Endothelial cell of umbilical vein (primary cell): ENCODE measurements around the gene AIF1. TPM values are rescaled to one million over a fixed set of nuclear protein-coding genes. Genes with fewer than 3 reads are reported as not detected.

ENCODE experiments used
- BruUV-seq: library from RNA; stranded (reverse); fragments of 400-500 nt; replicated peaks from 2 replicates; lab custom pipeline; 2021; lab: Mats Ljungman, UMichigan
- CTCF ChIA-PET: fragments of 300-600, 350-600 bp; sonication (Branson Sonifier 250); formaldehyde crosslinking; loops from one replicate; lab custom pipeline; 2021; ENCODE audit warnings: antibody characterized with exemption, inconsistent platforms; lab: Charles Lee
- POLR2A ChIA-PET: fragments of 300-600, 350-600 bp; sonication (Branson Sonifier 250); formaldehyde crosslinking; loops from one replicate; lab custom pipeline; 2021; ENCODE audit warnings: antibody characterized with exemption, inconsistent platforms; lab: Charles Lee
- DNase-seq: peaks from one replicate; pipeline ENCODE4 v3.0.0-alpha.2; 2011; ENCODE audit warnings: low read depth, low spot score
- FAIRE-seq: peaks from 2 replicates; lab custom pipeline; 2011; peaks lifted over from hg19 to GRCh38; lab: Jason Lieb, UNC
- H2AFZ ChIP-seq: 2 replicates; pipeline ENCODE4 v1.6.0; 2012; ENCODE audit warnings: low read depth, low read length, control low read depth, inconsistent platforms
- H3K27ac ChIP-seq: 2 replicates; pipeline ENCODE4 v1.5.1; 2011; ENCODE audit warnings: low read depth, mild to moderate bottlenecking, control low read depth, low read length, moderate library complexity; ENCODE audit not compliant: insufficient read depth
- H3K27me3 ChIP-seq, 2 experiments: 2 replicates each; pipeline versions ENCODE4 v1.6.0 to v1.6.1; 2011; ENCODE audit warnings: low read length in 2 of 2, mixed read lengths in 1 of 2; ENCODE audit not compliant: control insufficient read depth in 2 of 2, insufficient read depth in 2 of 2
- H3K36me3 ChIP-seq, 2 experiments: 2 replicates in 1 of 2; 3 replicates in 1 of 2; pipeline ENCODE4 v1.5.1; 2011; ENCODE audit warnings: low read length in 2 of 2, mild to moderate bottlenecking in 1 of 2, moderate library complexity in 1 of 2; ENCODE audit not compliant: control insufficient read depth in 2 of 2, insufficient read depth in 2 of 2; ENCODE audit errors: extremely low read depth in 1 of 2
- H3K4me1 ChIP-seq: 3 replicates; pipeline ENCODE4 v1.5.1; 2011; ENCODE audit warnings: mild to moderate bottlenecking, low read length; ENCODE audit not compliant: control insufficient read depth, insufficient read depth; ENCODE audit errors: extremely low read depth
- H3K4me2 ChIP-seq: 2 replicates; pipeline ENCODE4 v1.6.1; 2011; ENCODE audit warnings: low read length, control low read depth, mixed read lengths; ENCODE audit not compliant: insufficient read depth
- H3K4me3 ChIP-seq, 3 experiments: fragments of 200-600 bp in 1 of 3; sonication (generic), shearing (Covaris generic) in 1 of 3; replicated peaks in 1 of 3; 2 replicates each; pipeline ENCODE4 v1.5.1; 2011 to 2016; ENCODE audit warnings: control low read depth in 3 of 3, low read length in 3 of 3, mild to moderate bottlenecking in 2 of 3, inconsistent platforms in 1 of 3, low read depth in 1 of 3, moderate library complexity in 1 of 3; ENCODE audit not compliant: insufficient read depth in 1 of 3
- H3K79me2 ChIP-seq: 2 replicates; pipeline ENCODE4 v1.6.0; 2012; ENCODE audit warnings: low read length, inconsistent platforms; ENCODE audit not compliant: control insufficient read depth, insufficient read depth
- H3K9ac ChIP-seq: replicated peaks from 2 replicates; pipeline ENCODE3; 2011; ENCODE audit warnings: low read length, control low read depth; ENCODE audit not compliant: insufficient read depth; ENCODE audit errors: extremely low read depth
- H3K9me1 ChIP-seq: replicated peaks from 3 replicates; pipeline ENCODE4 v1.6.0; 2011; ENCODE audit warnings: mild to moderate bottlenecking, low read length; ENCODE audit not compliant: control insufficient read depth, insufficient read depth; ENCODE audit errors: extremely low read depth
- H3K9me3 ChIP-seq: replicated peaks from 2 replicates; pipeline ENCODE4 v1.5.1; 2012; ENCODE audit warnings: low read length, inconsistent platforms; ENCODE audit not compliant: control insufficient read depth, insufficient read depth
- H4K20me1 ChIP-seq: replicated peaks from 2 replicates; pipeline ENCODE3; 2011; ENCODE audit warnings: mild to moderate bottlenecking, low read length; ENCODE audit not compliant: control insufficient read depth, insufficient read depth; ENCODE audit errors: extremely low read depth
- JUN ChIP-seq: IDR thresholded peaks from 2 replicates; pipeline ENCODE4 v1.6.1; 2011; ENCODE audit warnings: borderline replicate concordance, low read depth; ENCODE audit not compliant: insufficient read length, insufficient read depth
- MYC ChIP-seq: IDR thresholded peaks from one replicate; pipeline ENCODE4 v1.6.1; 2011; ENCODE audit warnings: mild to moderate bottlenecking, low read depth, low read length
- dilution Hi-C: fragments of 300-500 bp; cut with MboI; formaldehyde crosslinking; loops from one replicate; pipeline ENCODE4 v1.15.0; 2019; ENCODE audit warnings: low sequenced_read_pairs; ENCODE audit not compliant: extremely low pct_ligation_motif_present
- intact Hi-C: fragments of 100-400 bp; cut with micrococcal nuclease; formaldehyde crosslinking; loops from one replicate; pipeline ENCODE4 v1.10.0; 2022
- polyA plus RNA-seq, 4 experiments: library from polyadenylated mRNA; depleted of rRNA in 3 of 4; stranded (reverse) in 3 of 4; unstranded in 1 of 4; fragments of >200 nt; gene quantifications; 2 replicates each; pipeline versions ENCODE4 v1.2.1 to v1.2.3, GENCODE V29; 2011 to 2012; ENCODE audit warnings: missing spikeins in 1 of 4
- total RNA-seq: library from RNA; stranded (reverse); gene quantifications from 2 replicates; pipeline ENCODE4 v1.2.3, GENCODE V29; 2021
- TF ChIP-seq, protein P1 (sequence below): IDR thresholded peaks from 2 replicates; pipeline ENCODE4 v1.6.1; 2011; ENCODE audit not compliant: insufficient read depth, insufficient read length
- TF ChIP-seq, protein P2 (sequence below), 2 donors: IDR thresholded peaks; 1 replicate in 1 of 2; 2 replicates in 1 of 2; pipeline ENCODE4 v1.5.1; 2011; ENCODE audit warnings: low read length in 2 of 2, mild to moderate bottlenecking in 2 of 2, moderate library complexity in 2 of 2, control low read depth in 1 of 2, inconsistent platforms in 1 of 2, low read depth in 1 of 2; ENCODE audit not compliant: insufficient read depth in 1 of 2; ENCODE audit errors: extremely low read depth in 1 of 2

Gene AIF1
- total and polyA plus RNA-seq, 2 donors (not counting 3 experiments of a cell fraction or from before 2014, with no cell fraction given): not detected

GRCh38 chr6:31579119-31579505 lies 35.9 kb upstream of the AIF1 start:
- no peak for FAIRE-seq
- H3K9me1 ChIP-seq: no peaks in the 10 kb centered on the region
- H3K9ac ChIP-seq: no peak overlapping the region
- BruUV-seq: no TSS peak
- ChIA-PET CTCF (interaction anchor here (17.0 to 32.6 kb wide), 2 partner anchors 16 to 23 kb away, joined by 286 to 1517 read pairs; partner anchors contain the start of genes ATP6V1G2, DDX39B, NCR3 and NFKBIL1), POLR2A (no interaction called here)
- H3K4me1 ChIP-seq: peaks cover 16% of the 10 kb centered on the region
- H3K79me2 ChIP-seq: peaks cover 10% of the 10 kb centered on the region
- DNase-seq: no peak
- no peaks in the 10 kb centered on the region for H3K27me3 ChIP-seq
- intact Hi-C loops: no loop called here
- H3K9me3 ChIP-seq: no peaks in the 10 kb centered on the region
- no peaks in the 10 kb centered on the region for H4K20me1 ChIP-seq
- no peak overlapping the region for H2AFZ ChIP-seq
- no peak overlapping the region for H3K4me2 ChIP-seq
- dilution Hi-C loops: no loop called here
- no peak overlapping the region for H3K27ac ChIP-seq
- no peak overlapping the region for H3K4me3 ChIP-seq
- TF ChIP-seq, protein P1, sequence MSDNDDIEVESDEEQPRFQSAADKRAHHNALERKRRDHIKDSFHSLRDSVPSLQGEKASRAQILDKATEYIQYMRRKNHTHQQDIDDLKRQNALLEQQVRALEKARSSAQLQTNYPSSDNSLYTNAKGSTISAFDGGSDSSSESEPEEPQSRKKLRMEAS: no peak
- no peak for TF ChIP-seq JUN
- TF ChIP-seq, protein P2, sequence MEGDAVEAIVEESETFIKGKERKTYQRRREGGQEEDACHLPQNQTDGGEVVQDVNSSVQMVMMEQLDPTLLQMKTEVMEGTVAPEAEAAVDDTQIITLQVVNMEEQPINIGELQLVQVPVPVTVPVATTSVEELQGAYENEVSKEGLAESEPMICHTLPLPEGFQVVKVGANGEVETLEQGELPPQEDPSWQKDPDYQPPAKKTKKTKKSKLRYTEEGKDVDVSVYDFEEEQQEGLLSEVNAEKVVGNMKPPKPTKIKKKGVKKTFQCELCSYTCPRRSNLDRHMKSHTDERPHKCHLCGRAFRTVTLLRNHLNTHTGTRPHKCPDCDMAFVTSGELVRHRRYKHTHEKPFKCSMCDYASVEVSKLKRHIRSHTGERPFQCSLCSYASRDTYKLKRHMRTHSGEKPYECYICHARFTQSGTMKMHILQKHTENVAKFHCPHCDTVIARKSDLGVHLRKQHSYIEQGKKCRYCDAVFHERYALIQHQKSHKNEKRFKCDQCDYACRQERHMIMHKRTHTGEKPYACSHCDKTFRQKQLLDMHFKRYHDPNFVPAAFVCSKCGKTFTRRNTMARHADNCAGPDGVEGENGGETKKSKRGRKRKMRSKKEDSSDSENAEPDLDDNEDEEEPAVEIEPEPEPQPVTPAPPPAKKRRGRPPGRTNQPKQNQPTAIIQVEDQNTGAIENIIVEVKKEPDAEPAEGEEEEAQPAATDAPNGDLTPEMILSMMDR (IDR thresholded peaks at IDR 0.05; ENCODE audit: extremely low read depth in 1 of 2, insufficient read depth in 1 of 2, low read depth in 1 of 2, low read length in 2 of 2): no peak
- no peak for TF ChIP-seq MYC
- H3K36me3 ChIP-seq: no peaks in the 10 kb centered on the region
